Measurements from ENCODE around the gene C17orf100.

C17orf100 gene

DNA sequence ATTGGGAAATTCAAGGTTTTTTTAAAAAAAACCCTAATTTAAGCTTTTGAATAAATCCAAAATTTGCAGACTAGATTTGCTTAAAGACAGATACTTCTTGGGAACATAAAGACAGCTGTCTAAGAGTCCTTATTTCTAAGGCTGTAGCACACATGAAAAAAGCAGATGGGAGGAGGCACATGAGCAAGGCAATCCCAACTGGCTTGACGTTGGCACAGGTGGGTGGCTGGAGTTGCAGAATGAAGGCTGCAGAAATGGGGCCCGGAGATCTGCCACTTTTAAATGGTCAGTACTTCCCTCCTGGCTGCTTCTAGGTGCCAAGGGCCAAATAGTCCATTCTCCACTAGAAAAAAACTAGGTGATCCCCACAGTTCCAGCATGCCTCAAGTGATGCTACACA, 15.5 kb upstream of the C17orf100 start:
- Histone ChIP-seq H3K4me1 (ENCODE audit: control insufficient read depth, insufficient read depth, low read length) (peaks cover 7% of the 10 kb centered on the region), H3K4me3 (ENCODE audit: low read length) (no peak overlapping the region), H3K27me3 (ENCODE audit: control insufficient read depth, insufficient read depth, low read length) (no peaks in the 10 kb centered on the region), H3K9ac (ENCODE audit: low read length) (no peak overlapping the region), H3K36me3 (ENCODE audit: control insufficient read depth, insufficient read depth, low read length) (peaks cover 3% of the 10 kb centered on the region), H3K27ac (ENCODE audit: low read depth, low read length) (no peak overlapping the region)

- Histone ChIP-seq H3K4me3 (ENCODE audit: low read length) (no peak overlapping the region), H3K4me1 (ENCODE audit: control insufficient read depth, insufficient read depth, low read length) (peaks cover 13% of the 10 kb centered on the region), H3K9ac (ENCODE audit: low read length) (no peak overlapping the region), H3K27me3 (ENCODE audit: control insufficient read depth, insufficient read depth, low read length) (no peaks in the 10 kb centered on the region), H3K27ac (ENCODE audit: low read depth, low read length) (no peak overlapping the region), H3K36me3 (ENCODE audit: control insufficient read depth, insufficient read depth, low read length) (peaks cover 3% of the 10 kb centered on the region)
Observed at GRCh38 chr17:6636616-6637457, 14.7 kb upstream of the C17orf100 start.

DNA sequence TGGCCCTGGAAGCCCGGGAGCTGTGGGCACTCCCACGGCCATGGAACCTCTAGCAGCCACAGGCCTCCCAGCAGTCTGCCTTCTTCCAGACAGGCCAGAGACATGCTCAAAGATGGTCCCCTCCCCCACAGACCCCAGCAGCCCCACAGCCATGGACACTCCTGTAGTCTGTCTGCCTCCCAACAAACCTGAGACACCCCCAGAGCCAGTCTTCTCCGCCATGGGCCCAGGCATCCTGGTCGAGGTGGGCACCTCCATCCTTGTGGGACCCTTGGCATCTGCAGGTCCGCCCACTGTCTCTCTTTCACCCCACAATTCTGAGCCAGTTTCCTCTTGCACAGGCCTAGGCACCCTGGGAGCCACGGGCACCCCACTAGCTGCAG, 14.1 kb upstream of the C17orf100 start:
- no peak overlapping the region for H3K27ac ChIP-seq (ENCODE audit: low read depth, low read length)
- H3K27me3 ChIP-seq (ENCODE audit: control insufficient read depth, insufficient read depth, low read length), result no peaks in the 10 kb centered on the region
- no peak overlapping the region for H3K4me3 ChIP-seq (ENCODE audit: low read length)
- H3K4me1 ChIP-seq (ENCODE audit: control insufficient read depth, insufficient read depth, low read length), result peaks cover 14% of the 10 kb centered on the region
- H3K9ac ChIP-seq (ENCODE audit: low read length), result no peak overlapping the region
- peaks cover 3% of the 10 kb centered on the region for H3K36me3 ChIP-seq (ENCODE audit: control insufficient read depth, insufficient read depth, low read length)

GRCh38 chr17:6638046-6638908, 13.3 kb upstream of the C17orf100 start:
- H3K27me3 ChIP-seq (ENCODE audit: control insufficient read depth, insufficient read depth, low read length), result no peaks in the 10 kb centered on the region
- no peak overlapping the region for H3K9ac ChIP-seq (ENCODE audit: low read length)
- H3K4me3 ChIP-seq (ENCODE audit: low read length), result peak overlapping the region; percentile 98
- peaks cover 14% of the 10 kb centered on the region for H3K4me1 ChIP-seq (ENCODE audit: control insufficient read depth, insufficient read depth, low read length)
- peaks cover 5% of the 10 kb centered on the region for H3K36me3 ChIP-seq (ENCODE audit: control insufficient read depth, insufficient read depth, low read length)
- H3K27ac ChIP-seq (ENCODE audit: low read depth, low read length), result no peak overlapping the region

DNA sequence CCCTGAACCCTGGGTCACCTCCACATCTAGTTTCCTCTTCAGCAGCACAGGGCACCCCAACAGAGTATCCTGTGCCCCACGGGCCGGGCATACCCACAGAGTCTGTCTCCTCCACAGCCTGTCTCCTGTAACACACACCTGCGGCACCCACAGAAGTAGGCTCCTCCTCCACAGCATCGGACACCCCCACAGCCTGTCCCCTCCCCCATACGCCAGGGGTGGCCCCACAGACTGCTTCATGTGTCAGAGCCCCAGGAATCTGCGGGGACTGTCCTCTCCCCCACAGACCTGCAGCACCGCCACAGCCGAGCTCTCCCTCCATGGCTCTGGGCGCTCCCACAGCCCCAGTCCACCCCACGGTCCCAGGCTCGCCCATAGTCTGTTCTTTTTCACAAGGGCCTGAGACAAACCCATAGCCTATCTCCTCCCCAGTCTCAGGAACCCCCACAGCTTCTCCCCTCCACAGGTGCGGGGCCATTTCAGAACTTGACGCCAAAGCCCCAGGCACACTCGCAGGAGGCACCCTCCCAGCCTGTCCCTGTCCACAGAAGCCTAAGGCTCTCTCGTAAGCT, 12.5 kb upstream of the C17orf100 start:
- H3K27me3 ChIP-seq (ENCODE audit: control insufficient read depth, insufficient read depth, low read length), result no peaks in the 10 kb centered on the region
- H3K4me3 ChIP-seq (ENCODE audit: low read length), result peak overlapping the region; percentile 98
- H3K36me3 ChIP-seq (ENCODE audit: control insufficient read depth, insufficient read depth, low read length), result peaks cover 11% of the 10 kb centered on the region
- H3K9ac ChIP-seq (ENCODE audit: low read length), result no peak overlapping the region
- no peak overlapping the region for H3K27ac ChIP-seq (ENCODE audit: low read depth, low read length)
- peaks cover 14% of the 10 kb centered on the region for H3K4me1 ChIP-seq (ENCODE audit: control insufficient read depth, insufficient read depth, low read length)

- Histone ChIP-seq H3K4me3 (ENCODE audit: low read length) (peak overlapping the region; percentile 98), H3K36me3 (ENCODE audit: control insufficient read depth, insufficient read depth, low read length) (peaks cover 12% of the 10 kb centered on the region), H3K4me1 (ENCODE audit: control insufficient read depth, insufficient read depth, low read length) (peaks cover 14% of the 10 kb centered on the region), H3K27me3 (ENCODE audit: control insufficient read depth, insufficient read depth, low read length) (no peaks in the 10 kb centered on the region), H3K9ac (ENCODE audit: low read length) (peak overlapping the region; percentile 70), H3K27ac (ENCODE audit: low read depth, low read length) (peak overlapping the region; percentile 83)
Observed at GRCh38 chr17:6639586-6640535, 11.7 kb upstream of the C17orf100 start.

DNA sequence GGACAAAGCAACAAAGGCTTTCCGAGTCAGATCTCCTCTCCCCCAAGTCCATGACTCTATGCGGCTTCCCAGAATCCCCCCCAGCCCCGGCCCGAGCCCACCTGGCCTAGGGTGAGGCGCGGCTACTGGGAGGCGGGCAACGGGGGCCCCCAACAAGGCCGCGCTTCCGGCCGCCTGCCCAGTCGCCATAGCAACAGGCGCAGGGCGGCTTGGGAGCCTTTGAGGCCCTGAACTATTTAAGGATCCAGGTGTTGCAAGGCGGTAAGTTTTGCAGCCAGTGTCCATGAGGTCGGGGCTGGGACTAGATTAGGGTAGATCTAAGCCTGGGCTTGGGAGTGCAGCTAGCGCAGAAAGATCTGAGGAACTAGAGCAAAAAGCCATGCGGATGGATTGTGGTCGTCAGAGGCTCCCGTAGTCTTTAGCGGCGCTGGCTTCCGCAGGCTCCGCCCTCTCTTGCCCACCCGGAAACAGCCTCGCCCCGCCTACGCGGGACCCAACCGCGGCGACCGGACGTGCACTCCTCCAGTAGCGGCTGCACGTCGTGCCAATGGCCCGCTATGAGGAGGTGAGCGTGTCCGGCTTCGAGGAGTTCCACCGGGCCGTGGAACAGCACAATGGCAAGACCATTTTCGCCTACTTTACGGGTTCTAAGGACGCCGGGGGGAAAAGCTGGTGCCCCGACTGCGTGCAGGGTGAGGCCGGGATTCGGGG, 10.9 kb upstream of the C17orf100 start, which contains the start of the genes KIAA0753 and TXNDC17:
KIAA0753 (minus strand) TSS at position 176 of the 711 bp plus-strand sequence. CDS start 5,608 bp downstream, outside the sequence.
TXNDC17 (plus strand) TSS at position 525 of the 711 bp plus-strand sequence; CDS start at position 548, 23 bp downstream.
- H3K4me3 ChIP-seq (ENCODE audit: low read length), result peak within 1 kb of the TSS; percentile 98
- peak within 1 kb of the TSS; percentile 83 for H3K27ac ChIP-seq (ENCODE audit: low read depth, low read length)
- no peaks in the 10 kb centered on the region for H3K27me3 ChIP-seq (ENCODE audit: control insufficient read depth, insufficient read depth, low read length)
- H3K9ac ChIP-seq (ENCODE audit: low read length), result peak within 1 kb of the TSS; percentile 80
- peaks cover 12% of the 10 kb centered on the region for H3K36me3 ChIP-seq (ENCODE audit: control insufficient read depth, insufficient read depth, low read length)
- peaks cover 14% of the 10 kb centered on the region for H3K4me1 ChIP-seq (ENCODE audit: control insufficient read depth, insufficient read depth, low read length)

DNA sequence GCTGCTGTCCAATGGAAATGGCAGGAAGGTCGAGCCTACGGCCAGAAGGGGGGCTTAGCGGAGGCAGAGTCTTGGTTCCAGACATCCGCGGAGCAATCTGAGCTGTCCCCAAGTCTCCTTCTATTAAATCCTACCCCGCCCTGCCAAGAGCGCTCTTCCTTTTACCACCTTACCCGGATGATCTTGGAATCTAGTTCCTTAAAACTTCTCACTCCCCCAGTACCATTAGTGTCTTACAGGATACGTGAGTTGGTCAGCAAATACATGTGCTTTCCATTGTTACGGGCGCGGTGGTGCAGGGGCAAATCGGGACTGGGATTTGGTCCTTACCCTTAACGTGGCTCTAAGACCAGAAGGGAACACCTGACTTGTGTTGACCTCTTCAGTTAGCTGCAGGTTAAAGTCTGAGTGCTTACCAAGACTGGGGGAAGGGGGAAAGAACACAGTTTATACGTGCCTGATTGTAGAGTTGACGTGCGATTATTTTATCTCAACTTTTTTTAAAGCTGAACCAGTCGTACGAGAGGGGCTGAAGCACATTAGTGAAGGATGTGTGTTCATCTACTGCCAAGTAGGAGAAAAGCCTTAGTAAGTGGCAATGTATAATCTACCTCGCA, 10.2 kb upstream of the C17orf100 start:
- Histone ChIP-seq H3K4me3 (ENCODE audit: low read length) (peak overlapping the region; percentile 98), H3K27me3 (ENCODE audit: control insufficient read depth, insufficient read depth, low read length) (no peaks in the 10 kb centered on the region), H3K4me1 (ENCODE audit: control insufficient read depth, insufficient read depth, low read length) (peaks cover 14% of the 10 kb centered on the region), H3K36me3 (ENCODE audit: control insufficient read depth, insufficient read depth, low read length) (peaks cover 12% of the 10 kb centered on the region), H3K27ac (ENCODE audit: low read depth, low read length) (peak overlapping the region; percentile 83), H3K9ac (ENCODE audit: low read length) (peak overlapping the region; percentile 80)

- H3K4me1 ChIP-seq (ENCODE audit: control insufficient read depth, insufficient read depth, low read length), result peaks cover 14% of the 10 kb centered on the region
- no peak overlapping the region for H3K27ac ChIP-seq (ENCODE audit: low read depth, low read length)
- peaks cover 14% of the 10 kb centered on the region for H3K36me3 ChIP-seq (ENCODE audit: control insufficient read depth, insufficient read depth, low read length)
- no peaks in the 10 kb centered on the region for H3K27me3 ChIP-seq (ENCODE audit: control insufficient read depth, insufficient read depth, low read length)
- H3K4me3 ChIP-seq (ENCODE audit: low read length), result no peak overlapping the region
- no peak overlapping the region for H3K9ac ChIP-seq (ENCODE audit: low read length)
Observed at GRCh38 chr17:6642592-6642991, 9.0 kb upstream of the C17orf100 start.

- Histone ChIP-seq H3K9ac (ENCODE audit: low read length) (no peak overlapping the region), H3K36me3 (ENCODE audit: control insufficient read depth, insufficient read depth, low read length) (peaks cover 14% of the 10 kb centered on the region), H3K27me3 (ENCODE audit: control insufficient read depth, insufficient read depth, low read length) (no peaks in the 10 kb centered on the region), H3K4me3 (ENCODE audit: low read length) (no peak overlapping the region), H3K27ac (ENCODE audit: low read depth, low read length) (no peak overlapping the region), H3K4me1 (ENCODE audit: control insufficient read depth, insufficient read depth, low read length) (peaks cover 14% of the 10 kb centered on the region)
Observed at GRCh38 chr17:6643451-6644125, 8.0 kb upstream of the C17orf100 start.

Data from rectal smooth muscle tissue (tissue), 1 donor.